Ectodermal cell (in vitro differentiated cells): ENCODE measurements around the gene LRIT2.

Experiments
- H3K27ac ChIP-seq: 2 replicates; pipeline ENCODE4 v1.7.0; 2013; ENCODE audit warnings: mild to moderate bottlenecking, low read depth, low read length; ENCODE audit not compliant: insufficient read depth, poor library complexity, severe bottlenecking
- H3K27me3 ChIP-seq: 2 replicates; pipeline ENCODE4 v1.7.0; 2013; ENCODE audit warnings: mild to moderate bottlenecking, low read length; ENCODE audit not compliant: insufficient read depth, control insufficient read depth, poor library complexity, severe bottlenecking
- H3K36me3 ChIP-seq: one replicate; pipeline ENCODE4 v1.7.0; 2013; ENCODE audit warnings: low read length; ENCODE audit not compliant: control insufficient read depth, insufficient read depth
- H3K4me1 ChIP-seq: one replicate; pipeline ENCODE4 v1.7.0; 2013; ENCODE audit warnings: low read length; ENCODE audit not compliant: control insufficient read depth, insufficient read depth
- H3K4me3 ChIP-seq: 2 replicates; pipeline ENCODE4 v1.7.0; 2013; ENCODE audit warnings: low read depth, low read length, control low read depth; ENCODE audit not compliant: insufficient read depth
- H3K9me3 ChIP-seq: 2 replicates; pipeline ENCODE4 v1.7.0; 2013; ENCODE audit warnings: mild to moderate bottlenecking, low read length, moderate library complexity; ENCODE audit not compliant: control insufficient read depth
- WGBS, 2 experiments: methylation state at CpG; one replicate each; pipeline ENCODE4 v1.1.7; 2013; ENCODE audit warnings: missing lambda C conversion rate in 2 of 2; 5-methylcytosine and 5-hydroxymethylcytosine counted together

LRIT2 gene

DNA sequence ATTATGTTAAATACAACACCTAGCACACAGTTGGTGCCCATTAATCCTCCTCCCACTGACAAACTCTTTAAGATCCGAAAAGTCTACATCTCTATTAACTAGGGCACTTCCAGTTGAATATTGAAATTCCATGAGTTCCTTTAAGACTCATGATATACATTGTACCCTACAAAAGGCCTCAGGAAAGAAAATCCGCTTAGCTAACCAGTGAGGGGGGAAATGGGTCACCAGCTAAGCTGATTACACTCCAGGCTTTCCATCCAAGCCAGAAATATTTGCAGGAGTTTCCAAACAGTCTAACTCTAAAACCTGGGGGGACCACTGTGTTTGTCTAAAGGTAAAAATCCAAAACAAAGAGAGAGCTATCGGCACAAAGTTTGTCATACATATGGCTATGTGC lies 1.3 kb upstream of the LRIT2 start:
- 79 to 85% methylated on average over 3 of the region's 3 CpGs for WGBS, 2 experiments
- no peaks in the 10 kb centered on the region for H3K36me3 ChIP-seq

GRCh38 chr10:84224411-84225028 lies 824 bp downstream of the LRIT2 start:
- Histone ChIP-seq H3K4me3 (no peak overlapping the region), H3K4me1 (no peaks in the 10 kb centered on the region), H3K9me3 (no peaks in the 10 kb centered on the region), H3K27me3 (no peaks in the 10 kb centered on the region), H3K27ac (no peak overlapping the region), H3K36me3 (no peaks in the 10 kb centered on the region)
- WGBS, 2 experiments, result 50 to 52% methylated on average over 6 of the region's 6 CpGs

More for the DNA sequence above, 1.3 kb upstream of the LRIT2 start:
- Histone ChIP-seq H3K9me3 (no peaks in the 10 kb centered on the region), H3K4me3 (no peak overlapping the region), H3K27ac (no peak overlapping the region), H3K27me3 (no peaks in the 10 kb centered on the region), H3K4me1 (no peaks in the 10 kb centered on the region)

GRCh38 chr10:84221916-84222315 lies 3.4 kb downstream of the LRIT2 start:
- no peaks in the 10 kb centered on the region for H3K27me3 ChIP-seq
- H3K27ac ChIP-seq, result no peak overlapping the region
- no peaks in the 10 kb centered on the region for H3K4me1 ChIP-seq
- no peaks in the 10 kb centered on the region for H3K9me3 ChIP-seq
- H3K36me3 ChIP-seq, result no peaks in the 10 kb centered on the region
- no peak overlapping the region for H3K4me3 ChIP-seq
- WGBS, 2 experiments, result 83% methylated on average over 8 of the region's 8 CpGs

- 89 to 93% methylated on average over 4 of the region's 4 CpGs for WGBS, 2 experiments
- Histone ChIP-seq H3K27ac (no peak overlapping the region), H3K4me1 (no peaks in the 10 kb centered on the region), H3K9me3 (no peaks in the 10 kb centered on the region), H3K27me3 (no peaks in the 10 kb centered on the region), H3K4me3 (no peak overlapping the region), H3K36me3 (no peaks in the 10 kb centered on the region)
These were observed 7.6 kb downstream of the LRIT2 start for GRCh38 chr10:84217746-84218145.

GRCh38 chr10:84216834-84217233 lies 8.5 kb downstream of the LRIT2 start:
- H3K36me3 ChIP-seq, result no peaks in the 10 kb centered on the region
- 89 to 95% methylated on average over 9 of the region's 9 CpGs for WGBS, 2 experiments

GRCh38 chr10:84214612-84215235 lies 10.6 kb downstream of the LRIT2 start:
- Histone ChIP-seq H3K9me3 (no peaks in the 10 kb centered on the region), H3K27me3 (no peaks in the 10 kb centered on the region), H3K27ac (no peak overlapping the region), H3K4me1 (no peaks in the 10 kb centered on the region), H3K4me3 (no peak overlapping the region), H3K36me3 (no peaks in the 10 kb centered on the region)
- 69 to 72% methylated on average over 12 of the region's 12 CpGs for WGBS, 2 experiments

More at GRCh38 chr10:84216834-84217233, 8.5 kb downstream of the LRIT2 start:
- Histone ChIP-seq H3K4me1 (no peaks in the 10 kb centered on the region), H3K27ac (no peak overlapping the region), H3K27me3 (no peaks in the 10 kb centered on the region), H3K4me3 (no peak overlapping the region), H3K9me3 (no peaks in the 10 kb centered on the region)

DNA sequence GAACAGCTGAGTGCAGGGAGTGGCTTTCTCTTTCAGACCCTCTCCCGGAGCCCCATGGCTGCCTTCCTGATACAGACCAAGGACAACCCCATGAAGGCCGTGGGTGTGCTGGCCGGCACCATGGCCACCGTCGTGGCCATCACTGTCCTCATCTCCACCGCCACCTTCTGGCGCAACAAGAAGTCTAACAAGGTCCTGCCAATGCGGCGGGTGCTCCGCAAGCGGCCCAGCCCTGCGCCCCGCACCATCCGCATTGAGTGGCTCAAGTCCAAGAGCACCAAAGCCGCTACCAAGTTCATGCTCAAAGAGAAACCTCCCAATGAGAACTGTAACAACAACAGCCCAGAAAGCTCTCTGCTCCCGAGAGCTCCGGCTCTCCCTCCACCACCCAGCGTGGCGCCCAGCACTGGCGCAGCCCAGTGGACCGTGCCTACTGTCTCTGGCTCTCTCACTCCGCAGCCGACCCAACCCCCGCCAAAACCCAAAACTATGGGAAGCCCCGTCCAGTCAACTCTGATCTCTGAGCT lies 11.2 kb downstream of the LRIT2 start:
- Histone ChIP-seq H3K27ac (no peak overlapping the region), H3K27me3 (no peaks in the 10 kb centered on the region), H3K9me3 (no peaks in the 10 kb centered on the region), H3K36me3 (no peaks in the 10 kb centered on the region), H3K4me3 (no peak overlapping the region), H3K4me1 (no peaks in the 10 kb centered on the region)
- WGBS, 2 experiments, result 94 to 95% methylated on average over 25 of the region's 25 CpGs

DNA sequence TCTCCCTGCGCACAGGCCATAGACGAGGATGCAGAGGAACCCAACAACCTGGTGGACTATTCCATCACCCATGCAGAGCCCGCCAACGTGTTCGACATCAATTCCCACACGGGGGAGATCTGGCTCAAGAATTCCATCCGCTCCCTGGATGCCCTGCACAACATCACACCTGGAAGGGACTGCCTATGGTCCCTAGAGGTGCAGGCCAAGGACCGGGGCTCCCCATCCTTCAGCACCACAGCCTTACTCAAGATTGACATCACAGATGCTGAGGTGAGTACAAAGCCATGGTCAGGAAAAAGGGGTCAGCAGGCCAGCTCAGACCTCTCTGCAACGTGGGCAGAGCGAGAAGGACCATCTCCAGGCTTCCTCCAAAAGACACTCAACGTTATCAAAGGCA lies 12.3 kb downstream of the LRIT2 start:
- WGBS, 2 experiments, result 90 to 92% methylated on average over 11 of the region's 11 CpGs
- no peaks in the 10 kb centered on the region for H3K27me3 ChIP-seq
- H3K36me3 ChIP-seq, result no peaks in the 10 kb centered on the region
- no peaks in the 10 kb centered on the region for H3K9me3 ChIP-seq
- no peak overlapping the region for H3K4me3 ChIP-seq
- no peak overlapping the region for H3K27ac ChIP-seq
- no peaks in the 10 kb centered on the region for H3K4me1 ChIP-seq

- Histone ChIP-seq H3K27me3 (no peaks in the 10 kb centered on the region), H3K36me3 (no peaks in the 10 kb centered on the region), H3K9me3 (no peaks in the 10 kb centered on the region), H3K4me1 (no peaks in the 10 kb centered on the region), H3K4me3 (no peak overlapping the region), H3K27ac (no peak overlapping the region)
- WGBS, 2 experiments, result 85 to 91% methylated on average over 5 of the region's 5 CpGs
These were observed 13.3 kb downstream of the LRIT2 start for GRCh38 chr10:84212014-84212413.

- WGBS, 2 experiments, result 86 to 88% methylated on average over 2 of the region's 2 CpGs
These were observed 13.8 kb downstream of the LRIT2 start for GRCh38 chr10:84211566-84211965.

More at GRCh38 chr10:84211566-84211965, 13.8 kb downstream of the LRIT2 start:
- H3K36me3 ChIP-seq, result no peaks in the 10 kb centered on the region
- no peaks in the 10 kb centered on the region for H3K9me3 ChIP-seq
- no peaks in the 10 kb centered on the region for H3K4me1 ChIP-seq
- no peaks in the 10 kb centered on the region for H3K27me3 ChIP-seq
- H3K27ac ChIP-seq, result no peak overlapping the region
- no peak overlapping the region for H3K4me3 ChIP-seq
